SH-SY5Y (cell line): ENCODE data around the gene MCOLN2.

Experiments used
- GATA2 ChIP-seq: IDR thresholded peaks from 2 replicates; pipeline ENCODE4 v1.6.1; 2011; ENCODE audit warnings: mild to moderate bottlenecking, low read depth, low read length
- GATA3 ChIP-seq: IDR thresholded peaks from 2 replicates; pipeline ENCODE4 v1.6.1; 2011; ENCODE audit warnings: low read depth, mild to moderate bottlenecking, low read length, moderate library complexity

GRCh38 chr1:84883286-84883685 is 113.6 kb downstream of the MCOLN2 start:
- TF ChIP-seq GATA2 (no peak), GATA3 (no peak)
